IMR-90 (cell line): ENCODE data around the gene IL36B. TPM values are rescaled to one million over a fixed set of nuclear protein-coding genes. Genes with fewer than 3 reads are reported as not detected.

ENCODE experiments used
- ATAC-seq: fragments of 200-7000 bp; cut with Tn5 transposase; 2 replicates; pipeline ENCODE4 v1.9.1; 2020; ENCODE audit warnings: low read depth, mild to moderate bottlenecking, moderate library complexity
- BruUV-seq: library from RNA; stranded (reverse); fragments of 400-500 nt; replicated peaks from 2 replicates; lab custom pipeline; 2021; lab: Mats Ljungman, UMichigan
- CTCF ChIA-PET: fragments of 300-600 bp; formaldehyde crosslinking; extraction: SDS; loops from one replicate; lab custom pipeline; 2021; ENCODE audit warnings: antibody characterized with exemption; lab: Yijun Ruan, JAX
- POLR2A ChIA-PET: fragments of 300-600 bp; sonication (Branson Sonifier 250); formaldehyde crosslinking; loops from one replicate; lab custom pipeline; 2022; ENCODE audit warnings: antibody characterized with exemption; ENCODE audit not compliant: unreplicated experiment; lab: Charles Lee
- DNase-seq: peaks from one replicate; pipeline ENCODE4 v3.0.0; 2013
- H2AFZ ChIP-seq: replicated peaks from 2 replicates; pipeline ENCODE3; 2013; ENCODE audit warnings: low read length, mild to moderate bottlenecking; ENCODE audit not compliant: poor library complexity
- H2AK5ac ChIP-seq: 2 replicates; pipeline ENCODE4 v1.6.1; 2013; ENCODE audit warnings: low read depth, low read length, inconsistent platforms
- H2AK9ac ChIP-seq: replicated peaks from 2 replicates; pipeline ENCODE3; 2013; ENCODE audit warnings: mild to moderate bottlenecking, low read depth, low read length, moderate library complexity; ENCODE audit not compliant: poor library complexity
- H2BK120ac ChIP-seq: 2 replicates; pipeline ENCODE4 v1.6.1; 2013; ENCODE audit warnings: low read depth, low read length, inconsistent platforms
- H2BK15ac ChIP-seq: 3 replicates; pipeline ENCODE4 v1.6.1; 2013; ENCODE audit warnings: low read depth, low read length, inconsistent platforms
- H2BK20ac ChIP-seq: 2 replicates; pipeline ENCODE4 v1.6.1; 2013; ENCODE audit warnings: low read depth, mild to moderate bottlenecking, inconsistent platforms, low read length, moderate library complexity
- H2BK5ac ChIP-seq: 2 replicates; pipeline ENCODE4 v1.6.1; 2013; ENCODE audit warnings: mild to moderate bottlenecking, low read depth, low read length, inconsistent platforms; ENCODE audit not compliant: poor library complexity, severe bottlenecking
- H3K14ac ChIP-seq: replicated peaks from 2 replicates; pipeline ENCODE4 v1.6.1; 2013; ENCODE audit warnings: low read depth, low read length, inconsistent platforms
- H3K18ac ChIP-seq: 2 replicates; pipeline ENCODE4 v1.6.1; 2013; ENCODE audit warnings: low read depth, low read length, control low read depth
- H3K23ac ChIP-seq: 2 replicates; pipeline ENCODE4 v1.6.1; 2013; ENCODE audit warnings: low read depth, low read length, inconsistent platforms
- H3K27ac ChIP-seq: 2 replicates; pipeline ENCODE4 v1.5.1; 2013; ENCODE audit warnings: mild to moderate bottlenecking, control low read depth, low read length; ENCODE audit not compliant: insufficient read depth
- H3K27me3 ChIP-seq: 2 replicates; pipeline ENCODE4 v1.6.1; 2013; ENCODE audit warnings: low read length; ENCODE audit not compliant: control insufficient read depth, insufficient read depth
- H3K36me3 ChIP-seq: 2 replicates; pipeline ENCODE4 v1.6.1; 2013; ENCODE audit warnings: low read length, mixed read lengths; ENCODE audit not compliant: control insufficient read depth, insufficient read depth
- H3K4ac ChIP-seq: 2 replicates; pipeline ENCODE4 v1.6.1; 2013; ENCODE audit warnings: low read depth, low read length, inconsistent platforms
- H3K4me1 ChIP-seq: 2 replicates; pipeline ENCODE4 v1.6.1; 2013; ENCODE audit warnings: low read length, mixed read lengths; ENCODE audit not compliant: control insufficient read depth, insufficient read depth
- H3K4me2 ChIP-seq: 2 replicates; pipeline ENCODE4 v1.6.1; 2013; ENCODE audit warnings: low read depth, mild to moderate bottlenecking, control low read depth, low read length, moderate library complexity
- H3K4me3 ChIP-seq: 2 replicates; pipeline ENCODE4 v1.5.1; 2013; ENCODE audit warnings: low read depth, mild to moderate bottlenecking, control low read depth, low read length, moderate library complexity; ENCODE audit not compliant: insufficient read depth
- H3K56ac ChIP-seq: 2 replicates; pipeline ENCODE4 v1.6.1; 2013; ENCODE audit warnings: low read length, inconsistent platforms; ENCODE audit not compliant: insufficient read depth; ENCODE audit errors: extremely low read depth
- H3K79me1 ChIP-seq, 2 experiments: 2 replicates each; pipeline ENCODE4 v1.6.1; 2013; ENCODE audit warnings: low read length in 2 of 2, inconsistent platforms in 1 of 2, low read depth in 1 of 2
- H3K9ac ChIP-seq: 2 replicates; pipeline ENCODE4 v1.6.1; 2013; ENCODE audit warnings: low read depth, low read length, control low read depth
- H3K9me1 ChIP-seq: 2 replicates; pipeline ENCODE4 v1.6.1; 2013; ENCODE audit warnings: low read length, inconsistent platforms; ENCODE audit not compliant: insufficient read depth
- H3K9me3 ChIP-seq: 2 replicates; pipeline ENCODE4 v1.6.1; 2013; ENCODE audit warnings: low read length; ENCODE audit not compliant: control insufficient read depth, insufficient read depth
- H4K20me1 ChIP-seq: 2 replicates; pipeline ENCODE4 v1.6.1; 2013; ENCODE audit warnings: low read length, inconsistent platforms; ENCODE audit not compliant: insufficient read depth
- H4K5ac ChIP-seq: 2 replicates; pipeline ENCODE4 v1.6.1; 2013; ENCODE audit warnings: mild to moderate bottlenecking, low read depth, low read length, control low read depth
- H4K8ac ChIP-seq, 2 experiments: 2 replicates each; pipeline ENCODE4 v1.6.1; 2013; ENCODE audit warnings: low read depth in 2 of 2, low read length in 2 of 2, control low read depth in 1 of 2, inconsistent platforms in 1 of 2
- H4K91ac ChIP-seq: 2 replicates; pipeline ENCODE4 v1.6.1; 2013; ENCODE audit warnings: low read depth, low read length, inconsistent platforms; ENCODE audit not compliant: insufficient read depth
- BHLHE40 ChIP-seq: fragments of 150-350 bp; IDR thresholded peaks from 2 replicates; pipeline ENCODE4 v1.6.1; 2016; ENCODE audit warnings: mild to moderate bottlenecking, low read depth, low read length
- CEBPB ChIP-seq: IDR thresholded peaks from 2 replicates; pipeline ENCODE4 v1.6.1; 2012; ENCODE audit warnings: low read depth, low read length, improper control_type of control experiment
- CHD1 ChIP-seq: IDR thresholded peaks from 2 replicates; pipeline ENCODE4 v1.6.1; 2012; ENCODE audit warnings: low read depth, low read length, improper control_type of control experiment
- FOS ChIP-seq: fragments of 150-350 bp; IDR thresholded peaks from 2 replicates; pipeline ENCODE4 v1.6.1; 2016; ENCODE audit warnings: low read depth, low read length
- MAFK ChIP-seq: IDR thresholded peaks from 2 replicates; pipeline ENCODE4 v1.6.1; 2012; ENCODE audit warnings: low read depth, low read length, improper control_type of control experiment
- MAZ ChIP-seq: IDR thresholded peaks from 2 replicates; pipeline ENCODE4 v1.6.1; 2012; ENCODE audit warnings: low read depth, mild to moderate bottlenecking, low read length, improper control_type of control experiment, moderate library complexity, borderline replicate concordance
- MXI1 ChIP-seq: IDR thresholded peaks from 2 replicates; pipeline ENCODE4 v1.6.1; 2012; ENCODE audit warnings: low read depth, mild to moderate bottlenecking, low read length, moderate library complexity, borderline replicate concordance
- NFE2L2 ChIP-seq: fragments of 150-350 bp; IDR thresholded peaks from 2 replicates; pipeline ENCODE4 v1.6.1; 2016; ENCODE audit warnings: low read depth, mild to moderate bottlenecking, low read length
- POLR2A ChIP-seq: IDR thresholded peaks from 2 replicates; pipeline ENCODE4 v1.6.1; 2012; ENCODE audit warnings: mild to moderate bottlenecking, low read depth, low read length
- RAD21 ChIP-seq: IDR thresholded peaks from 2 replicates; pipeline ENCODE4 v1.6.1; 2012; ENCODE audit warnings: low read length, improper control_type of control experiment
- RCOR1 ChIP-seq: IDR thresholded peaks from 2 replicates; pipeline ENCODE4 v1.6.1; 2012; ENCODE audit warnings: mild to moderate bottlenecking, low read length, improper control_type of control experiment; ENCODE audit not compliant: insufficient replicate concordance
- RFX5 ChIP-seq: IDR thresholded peaks from 2 replicates; pipeline ENCODE4 v1.8.0; 2012; ENCODE audit warnings: low read depth, mild to moderate bottlenecking, low read length, moderate library complexity
- SMC3 ChIP-seq: fragments of 150-350 bp; IDR thresholded peaks from 2 replicates; pipeline ENCODE4 v1.6.1; 2016; ENCODE audit warnings: low read depth, mild to moderate bottlenecking, antibody characterized with exemption, low read length, moderate library complexity
- WGBS, 2 experiments: methylation state at CpG; one replicate each; pipeline versions ENCODE4 v1.1.5 to v1.1.7; 2013; ENCODE audit warnings: missing lambda C conversion rate in 2 of 2; ENCODE audit not compliant: insufficient read length in 1 of 2; ENCODE audit errors: extremely low coverage in 2 of 2; 5-methylcytosine and 5-hydroxymethylcytosine counted together
- dilution Hi-C: fragments of 300-500 bp; cut with HindIII; formaldehyde crosslinking; loops from one replicate; pipeline ENCODE4 v1.14.3; 2018; ENCODE audit warnings: low sequenced_read_pairs; ENCODE audit not compliant: unreplicated experiment
- in situ Hi-C: fragments of 300-500 bp; cut with MboI; formaldehyde crosslinking; loops from 3 replicates; pipeline ENCODE4 v1.14.3; 2019; ENCODE audit warnings: low sequenced_read_pairs, inconsistent platforms, mixed read lengths
- intact Hi-C: fragments of 100-400 bp; cut with micrococcal nuclease; formaldehyde crosslinking; loops from 2 replicates; pipeline ENCODE4 v1.10.0; 2022
- polyA plus RNA-seq, 3 experiments: library from polyadenylated mRNA; depleted of rRNA; stranded (reverse); fragments of >200 nt; gene quantifications; 2 replicates each; pipeline ENCODE4 v1.2.3, GENCODE V29; 2012; ENCODE audit warnings: low replicate concordance in 1 of 3
- total RNA-seq: library from RNA; depleted of rRNA; stranded (reverse); fragments of >200 nt; gene quantifications from 2 replicates; pipeline ENCODE4 v1.2.3, GENCODE V29; 2012
- TF ChIP-seq, protein P1 (sequence below): conservative IDR thresholded peaks from 2 replicates; pipeline ENCODE4 v1.5.1; 2012; ENCODE audit warnings: mild to moderate bottlenecking, low read depth, low read length, improper control_type of control experiment
- TF ChIP-seq, protein P2 (sequence below): fragments of 150-350 bp; IDR thresholded peaks from 2 replicates; pipeline ENCODE4 v1.6.1; 2017; ENCODE audit warnings: mild to moderate bottlenecking, antibody characterized with exemption, low read length, low read depth

Gene IL36B
- total and polyA plus RNA-seq, 2 of the 4 experiments (the other 2 are of a cell fraction) = not detected

DNA sequence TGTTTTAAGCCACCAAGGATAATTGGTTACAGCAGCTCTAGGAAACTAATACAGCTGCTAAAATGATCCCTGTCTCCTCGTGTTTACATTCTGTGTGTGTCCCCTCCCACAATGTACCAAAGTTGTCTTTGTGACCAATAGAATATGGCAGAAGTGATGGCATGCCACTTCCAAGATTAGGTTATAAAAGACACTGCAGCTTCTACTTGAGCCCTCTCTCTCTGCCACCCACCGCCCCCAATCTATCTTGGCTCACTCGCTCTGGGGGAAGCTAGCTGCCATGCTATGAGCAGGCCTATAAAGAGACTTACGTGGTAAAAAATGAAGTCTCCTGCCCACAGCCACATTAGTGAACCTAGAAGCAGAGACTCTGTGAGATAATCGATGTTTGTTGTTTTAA lies 11.6 kb upstream of the IL36B start:
- Histone ChIP-seq H2BK120ac (no peak overlapping the region), H3K9me1 (no peaks in the 10 kb centered on the region), H4K5ac (no peak overlapping the region), H3K23ac (no peak overlapping the region), H2AK5ac (no peak overlapping the region), H2AFZ (no peak overlapping the region), H3K36me3 (no peaks in the 10 kb centered on the region), H3K79me1 (no peaks in the 10 kb centered on the region), H2BK20ac (no peak overlapping the region), H3K4ac (no peak overlapping the region), H4K20me1 (no peaks in the 10 kb centered on the region), H3K14ac (no peak overlapping the region), H2BK5ac (no peak overlapping the region), H3K4me1 (no peaks in the 10 kb centered on the region), H3K56ac (no peak overlapping the region), H2BK15ac (no peak overlapping the region), H3K18ac (no peak overlapping the region), H4K91ac (no peak overlapping the region), H3K27ac (no peak overlapping the region), H2AK9ac (no peak overlapping the region), H4K8ac (no peak overlapping the region), H3K9ac (no peak overlapping the region), H3K27me3 (peaks cover 3% of the 10 kb centered on the region), H3K4me2 (no peak overlapping the region), H3K4me3 (no peak overlapping the region), H3K9me3 (no peaks in the 10 kb centered on the region)
- dilution Hi-C loops = no loop called here
- in situ Hi-C loops = no loop called here
- WGBS, 2 experiments = no CpG with 5 or more reads among the region's 5 CpGs
- CTCF ChIA-PET = no interaction called here
- POLR2A ChIA-PET = no interaction called here
- no TSS peak for BruUV-seq
- no peak for TF ChIP-seq CEBPB
- TF ChIP-seq SMC3 = no peak
- TF ChIP-seq BHLHE40 = no peak
- no peak for TF ChIP-seq MAFK
- no peak for TF ChIP-seq RAD21
- no peak for TF ChIP-seq FOS
- TF ChIP-seq, protein P1, sequence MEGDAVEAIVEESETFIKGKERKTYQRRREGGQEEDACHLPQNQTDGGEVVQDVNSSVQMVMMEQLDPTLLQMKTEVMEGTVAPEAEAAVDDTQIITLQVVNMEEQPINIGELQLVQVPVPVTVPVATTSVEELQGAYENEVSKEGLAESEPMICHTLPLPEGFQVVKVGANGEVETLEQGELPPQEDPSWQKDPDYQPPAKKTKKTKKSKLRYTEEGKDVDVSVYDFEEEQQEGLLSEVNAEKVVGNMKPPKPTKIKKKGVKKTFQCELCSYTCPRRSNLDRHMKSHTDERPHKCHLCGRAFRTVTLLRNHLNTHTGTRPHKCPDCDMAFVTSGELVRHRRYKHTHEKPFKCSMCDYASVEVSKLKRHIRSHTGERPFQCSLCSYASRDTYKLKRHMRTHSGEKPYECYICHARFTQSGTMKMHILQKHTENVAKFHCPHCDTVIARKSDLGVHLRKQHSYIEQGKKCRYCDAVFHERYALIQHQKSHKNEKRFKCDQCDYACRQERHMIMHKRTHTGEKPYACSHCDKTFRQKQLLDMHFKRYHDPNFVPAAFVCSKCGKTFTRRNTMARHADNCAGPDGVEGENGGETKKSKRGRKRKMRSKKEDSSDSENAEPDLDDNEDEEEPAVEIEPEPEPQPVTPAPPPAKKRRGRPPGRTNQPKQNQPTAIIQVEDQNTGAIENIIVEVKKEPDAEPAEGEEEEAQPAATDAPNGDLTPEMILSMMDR = no peak
- TF ChIP-seq NFE2L2 = no peak
- TF ChIP-seq RCOR1 = no peak
- no peak for TF ChIP-seq CHD1
- no peak for TF ChIP-seq MAZ
- no peak for TF ChIP-seq MXI1
- TF ChIP-seq, protein P2, sequence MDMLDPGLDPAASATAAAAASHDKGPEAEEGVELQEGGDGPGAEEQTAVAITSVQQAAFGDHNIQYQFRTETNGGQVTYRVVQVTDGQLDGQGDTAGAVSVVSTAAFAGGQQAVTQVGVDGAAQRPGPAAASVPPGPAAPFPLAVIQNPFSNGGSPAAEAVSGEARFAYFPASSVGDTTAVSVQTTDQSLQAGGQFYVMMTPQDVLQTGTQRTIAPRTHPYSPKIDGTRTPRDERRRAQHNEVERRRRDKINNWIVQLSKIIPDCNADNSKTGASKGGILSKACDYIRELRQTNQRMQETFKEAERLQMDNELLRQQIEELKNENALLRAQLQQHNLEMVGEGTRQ = no peak
- TF ChIP-seq RFX5 = no peak
- no peak for TF ChIP-seq POLR2A
- intact Hi-C loops = no loop called here
- no peak for DNase-seq
- no peak for ATAC-seq
